Fibroblast of skin of right quadriceps (primary cell): ENCODE data around the gene ITGA11.

Source experiments
- DNase-seq: peaks from one replicate; pipeline ENCODE4 v3.0.0-alpha.2; 2013

Gene ITGA11

GRCh38 chr15:68431792-68432401 lies at the start of gene ITGA11:
ITGA11 (minus strand) TSS chr15:68432163; CDS start chr15:68432066, 97 bp downstream.
- peak; percentile 68 for DNase-seq

- no peak for DNase-seq
These were observed 49.4 kb upstream of the ITGA11 start for GRCh38 chr15:68481321-68481720.

- DNase-seq: no peak
These were observed 48.3 kb upstream of the ITGA11 start for GRCh38 chr15:68480296-68480695.

GRCh38 chr15:68479870-68480269 lies 47.9 kb upstream of the ITGA11 start:
- peak; percentile 46 for DNase-seq

GRCh38 chr15:68479406-68479805 lies 47.4 kb upstream of the ITGA11 start:
- peak; percentile 97 for DNase-seq

- no peak for DNase-seq
These were observed 46.9 kb upstream of the ITGA11 start for GRCh38 chr15:68478853-68479252.

GRCh38 chr15:68475449-68475848 lies 43.5 kb upstream of the ITGA11 start:
- no peak for DNase-seq

- peak; percentile 46 for DNase-seq
These were observed 39.6 kb upstream of the ITGA11 start for GRCh38 chr15:68471541-68471940.

- DNase-seq: no peak
These were observed 39.0 kb upstream of the ITGA11 start for GRCh38 chr15:68470976-68471375.

GRCh38 chr15:68470049-68470742 lies 38.2 kb upstream of the ITGA11 start:
- DNase-seq: no peak

- peak; percentile 69 for DNase-seq
These were observed 37.4 kb upstream of the ITGA11 start for GRCh38 chr15:68469162-68470048.

GRCh38 chr15:68466876-68467275 lies 34.9 kb upstream of the ITGA11 start:
- DNase-seq: no peak

- DNase-seq: no peak
These were observed 34.0 kb upstream of the ITGA11 start for GRCh38 chr15:68465861-68466560.

GRCh38 chr15:68464448-68465090 lies 32.6 kb upstream of the ITGA11 start:
- DNase-seq: peak; percentile 88

- no peak for DNase-seq
These were observed 32.0 kb upstream of the ITGA11 start for GRCh38 chr15:68463996-68464395.

GRCh38 chr15:68463444-68463843 lies 31.5 kb upstream of the ITGA11 start:
- no peak for DNase-seq

- DNase-seq: no peak
These were observed 28.2 kb upstream of the ITGA11 start for GRCh38 chr15:68460166-68460565.

GRCh38 chr15:68450192-68450591 lies 18.2 kb upstream of the ITGA11 start:
- DNase-seq: no peak

GRCh38 chr15:68449389-68449788 lies 17.4 kb upstream of the ITGA11 start:
- no peak for DNase-seq

- no peak for DNase-seq
These were observed 16.2 kb upstream of the ITGA11 start for GRCh38 chr15:68447976-68448755.

- no peak for DNase-seq
These were observed 15.2 kb upstream of the ITGA11 start for GRCh38 chr15:68447209-68447608.

GRCh38 chr15:68445351-68445750 lies 13.4 kb upstream of the ITGA11 start:
- no peak for DNase-seq
